GM18520 (cell line): ENCODE measurements around the gene ECE1.

Source experiments
- ATAC-seq: cut with Tn5 transposase; IDR thresholded peaks from one replicate; pipeline ENCODE4 v1.9.1; 2021; ENCODE audit not compliant: unreplicated experiment

ECE1 gene

GRCh38 chr1:21325731-21326387 is 35.6 kb upstream of the ECE1 start:
- ATAC-seq, result no peak

DNA sequence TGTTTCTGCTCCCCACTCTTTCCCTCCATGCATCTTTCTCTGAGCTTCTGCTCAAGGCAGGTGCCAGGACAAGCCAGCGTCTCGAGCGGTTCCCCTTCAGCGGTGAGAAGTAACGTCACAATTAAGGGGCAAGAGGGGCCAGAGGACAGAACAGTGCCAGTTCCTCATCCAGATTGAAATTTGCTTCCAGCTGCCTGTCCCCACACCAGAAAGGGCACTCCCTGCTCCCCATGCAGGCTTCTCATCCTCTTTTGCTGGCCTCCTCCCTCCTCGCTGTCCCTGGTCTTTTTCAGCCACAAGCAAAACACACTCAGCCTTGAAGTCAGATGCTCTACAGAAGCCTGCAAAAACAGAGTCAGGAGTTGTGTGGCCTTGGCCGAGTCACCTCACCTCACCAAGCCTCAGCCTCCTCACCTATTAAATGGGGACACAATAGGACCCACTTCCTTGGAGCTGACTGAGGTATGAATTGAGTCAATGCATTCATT is 35.0 kb upstream of the ECE1 start:
- no peak for ATAC-seq

GRCh38 chr1:21324368-21325141 is 34.3 kb upstream of the ECE1 start:
- no peak for ATAC-seq

DNA sequence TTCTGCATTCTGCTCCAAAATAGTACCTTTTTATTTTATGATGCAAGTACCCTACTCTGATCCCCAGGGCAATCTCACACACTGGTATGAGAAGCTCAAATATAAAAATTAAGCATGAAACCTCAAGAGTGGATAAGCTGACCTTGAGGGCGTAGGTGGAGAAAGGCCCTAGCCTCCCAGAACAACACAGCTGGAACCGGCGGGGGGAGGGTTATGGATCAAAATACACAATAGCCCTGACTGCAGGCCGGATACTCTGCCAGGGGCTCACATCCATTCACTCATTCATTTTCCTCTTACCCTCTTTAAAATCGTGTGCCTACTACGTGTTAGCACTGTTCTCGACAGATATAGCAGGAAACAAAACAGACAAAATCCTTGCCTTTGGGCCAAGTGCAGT is 32.8 kb upstream of the ECE1 start:
- no peak for ATAC-seq

GRCh38 chr1:21322681-21323016 is 32.4 kb upstream of the ECE1 start:
- no peak for ATAC-seq

GRCh38 chr1:21321963-21322680 is 31.9 kb upstream of the ECE1 start:
- ATAC-seq, result no peak

GRCh38 chr1:21320410-21321108 is 30.3 kb upstream of the ECE1 start:
- ATAC-seq, result no peak

DNA sequence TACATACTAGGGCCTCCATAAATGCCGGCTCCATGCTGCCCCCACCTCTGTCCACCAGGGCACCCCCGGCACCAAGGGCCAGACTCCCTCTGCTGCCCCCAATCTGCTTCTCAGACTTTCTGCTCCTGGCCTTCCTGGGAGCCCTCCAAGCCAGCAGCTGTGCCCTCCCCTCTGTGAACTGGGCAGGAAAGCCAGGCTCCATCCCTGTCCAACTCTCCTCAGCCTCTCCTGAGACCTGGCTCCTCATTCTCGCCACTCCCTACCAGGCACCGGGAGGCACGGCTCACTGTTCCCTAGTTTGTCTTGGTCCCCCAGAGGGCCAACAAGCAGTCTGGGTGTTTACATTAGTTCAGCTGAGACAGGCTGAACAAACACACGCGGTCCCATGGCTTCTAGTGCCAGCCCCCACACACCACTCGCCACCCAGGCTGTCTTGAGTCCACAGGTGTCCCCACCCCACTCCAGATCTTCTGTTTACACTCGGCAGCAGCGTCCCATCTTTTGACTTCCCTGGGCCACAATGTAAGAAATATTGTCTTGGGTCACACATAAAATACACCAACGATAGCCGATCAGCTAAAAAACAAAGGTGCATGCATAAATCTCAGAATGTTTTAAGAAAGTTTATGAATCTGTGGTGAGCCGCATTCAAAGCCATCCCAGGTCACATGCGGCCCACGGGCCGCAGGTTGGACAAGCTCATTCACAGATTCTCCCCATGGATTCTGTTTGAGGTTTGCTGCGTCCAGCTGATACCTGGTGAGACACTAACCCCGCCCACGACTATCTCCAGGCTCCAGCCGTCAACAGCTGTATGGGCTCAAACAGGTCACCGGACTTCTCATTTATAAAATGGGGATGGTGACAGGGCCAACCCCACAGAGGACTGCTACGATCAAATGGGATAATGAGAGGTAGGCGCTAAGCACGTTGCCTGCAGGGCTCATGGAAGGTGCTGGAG is 29.5 kb upstream of the ECE1 start:
- no peak for ATAC-seq

- no peak for ATAC-seq
These were observed 28.5 kb upstream of the ECE1 start for GRCh38 chr1:21318714-21319159.

DNA sequence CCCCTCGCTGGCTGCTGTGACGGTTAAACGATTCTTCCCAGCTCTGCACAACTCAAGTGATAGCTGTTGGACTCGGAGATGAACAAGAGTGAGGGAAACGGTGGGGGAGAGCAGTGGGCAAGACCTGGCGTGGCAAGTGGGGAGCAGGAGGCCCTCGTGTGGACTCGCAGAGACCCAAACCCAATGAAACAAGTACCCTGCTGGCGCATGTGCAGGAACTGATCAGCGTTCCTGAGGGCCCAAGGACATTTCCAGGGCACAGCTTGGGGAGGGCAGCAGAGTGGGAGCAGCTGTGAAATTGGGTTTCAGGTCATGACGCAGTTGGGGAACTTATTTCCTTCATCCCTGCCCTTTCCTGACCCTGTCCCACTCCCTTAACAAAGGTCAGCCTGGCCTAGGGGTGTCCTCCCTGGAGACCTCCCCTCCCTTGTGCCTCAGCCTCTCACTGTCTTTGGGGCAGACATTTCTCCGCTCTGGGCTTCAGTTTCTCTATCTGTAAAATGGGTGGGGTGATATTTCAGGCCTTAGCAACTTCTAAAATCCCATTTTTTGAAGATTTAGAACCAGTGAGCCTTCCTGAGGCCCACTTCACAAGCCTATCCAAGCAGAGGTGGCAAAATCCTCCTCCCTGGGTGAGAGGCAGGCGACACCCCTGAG is 27.9 kb upstream of the ECE1 start:
- no peak for ATAC-seq

- ATAC-seq, result no peak
These were observed 27.4 kb upstream of the ECE1 start for GRCh38 chr1:21317690-21318043.

- no peak for ATAC-seq
These were observed 26.9 kb upstream of the ECE1 start for GRCh38 chr1:21317035-21317689.

GRCh38 chr1:21314743-21315396 is 24.6 kb upstream of the ECE1 start:
- no peak for ATAC-seq

DNA sequence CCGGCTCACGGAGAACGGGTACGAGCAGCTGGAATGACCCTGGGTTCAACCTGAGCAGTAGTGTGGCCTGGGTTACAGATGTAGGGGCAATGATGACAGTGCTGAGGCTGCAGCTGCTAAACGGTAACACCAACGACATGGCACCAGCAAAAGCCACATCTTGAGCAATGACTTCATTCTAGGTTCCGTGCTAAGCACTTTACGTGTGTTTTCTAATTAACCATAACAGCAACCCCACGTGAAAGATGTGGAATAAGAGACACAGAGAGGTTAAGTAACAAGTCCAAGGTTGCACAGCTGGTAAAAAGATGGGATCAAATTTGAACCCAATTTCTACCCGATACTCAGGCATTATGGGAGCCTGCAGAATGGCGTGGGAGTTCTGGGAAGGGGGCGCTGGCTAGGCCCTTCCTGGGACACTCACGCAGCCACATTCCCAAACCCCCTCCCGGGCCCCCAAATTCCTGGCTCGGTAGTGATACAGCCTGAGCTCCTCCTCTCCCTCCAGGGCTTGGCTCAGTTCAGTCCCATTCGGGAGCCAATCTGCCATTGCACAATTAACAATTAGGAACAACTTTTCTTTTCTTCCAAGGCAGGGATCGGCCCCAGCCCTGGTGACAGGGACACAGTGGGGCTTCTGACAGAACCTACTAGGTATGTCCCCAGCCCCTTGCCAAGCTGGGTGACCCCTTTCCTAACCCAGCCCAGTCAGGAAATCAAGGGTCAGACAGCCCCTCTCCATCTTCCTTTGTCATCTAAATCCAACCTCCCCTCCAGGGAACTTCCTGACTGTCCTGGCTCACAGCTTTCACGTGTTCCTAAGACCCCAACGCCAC is 23.8 kb upstream of the ECE1 start:
- ATAC-seq, result no peak

DNA sequence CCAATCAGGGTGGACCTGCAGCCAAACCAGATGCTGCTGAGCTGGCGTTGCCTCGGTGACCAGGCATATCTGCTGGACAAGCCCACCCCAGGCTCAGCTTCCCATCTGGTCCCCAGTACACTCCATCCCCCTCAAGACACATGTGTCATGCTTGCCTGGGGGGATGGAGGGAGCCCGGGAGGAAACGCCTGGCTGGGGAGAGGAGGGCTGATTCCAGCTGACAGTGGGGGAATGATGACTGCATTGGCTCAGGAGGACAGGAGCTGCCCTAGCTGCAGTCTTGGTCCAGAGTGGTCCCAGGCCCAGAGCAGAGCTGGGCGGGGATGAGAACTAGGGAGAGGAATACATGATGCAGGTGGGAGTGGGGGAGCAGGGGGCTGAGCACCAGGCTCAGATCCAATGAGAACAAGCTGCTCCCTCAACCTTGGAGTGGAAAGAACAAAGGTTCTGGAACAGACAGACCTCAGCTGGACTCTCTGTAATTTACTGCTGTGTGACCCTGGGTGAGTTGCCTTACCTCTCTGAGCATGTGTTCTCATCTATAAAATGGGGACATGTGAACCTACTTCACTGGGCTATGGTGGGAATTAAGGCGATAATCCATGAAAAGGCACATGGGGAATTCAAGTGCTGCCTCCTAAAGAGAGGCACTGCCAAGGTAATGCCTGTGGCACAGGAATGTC is 23.1 kb upstream of the ECE1 start:
- no peak for ATAC-seq

DNA sequence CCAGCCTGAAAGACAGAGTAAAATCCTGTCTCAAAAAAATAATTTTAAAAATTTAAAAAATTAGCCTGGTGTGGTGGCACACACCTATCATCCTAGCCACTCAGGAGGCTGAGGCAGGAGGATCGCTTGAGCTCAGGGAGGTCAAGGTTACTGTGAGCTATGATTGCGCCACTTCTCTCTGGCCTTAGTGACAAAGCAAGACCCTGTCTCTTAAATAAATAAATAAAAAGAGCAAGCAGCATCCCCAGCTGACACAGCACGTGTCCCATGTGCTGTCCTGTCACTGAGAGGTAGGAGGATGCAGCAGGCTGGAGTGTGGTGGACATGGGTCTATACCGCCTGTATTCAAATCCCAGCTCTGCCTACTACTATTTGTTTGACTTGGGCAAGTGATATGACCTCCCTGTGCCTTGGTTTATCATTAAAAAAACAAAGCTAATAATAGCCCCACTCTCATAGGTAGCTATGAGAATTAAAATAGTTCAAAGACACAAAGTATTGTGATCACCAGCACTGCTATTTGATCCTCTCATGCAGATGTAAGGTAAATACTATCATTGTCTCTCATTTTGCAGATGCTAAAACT is 22.2 kb upstream of the ECE1 start:
- ATAC-seq, result no peak

DNA sequence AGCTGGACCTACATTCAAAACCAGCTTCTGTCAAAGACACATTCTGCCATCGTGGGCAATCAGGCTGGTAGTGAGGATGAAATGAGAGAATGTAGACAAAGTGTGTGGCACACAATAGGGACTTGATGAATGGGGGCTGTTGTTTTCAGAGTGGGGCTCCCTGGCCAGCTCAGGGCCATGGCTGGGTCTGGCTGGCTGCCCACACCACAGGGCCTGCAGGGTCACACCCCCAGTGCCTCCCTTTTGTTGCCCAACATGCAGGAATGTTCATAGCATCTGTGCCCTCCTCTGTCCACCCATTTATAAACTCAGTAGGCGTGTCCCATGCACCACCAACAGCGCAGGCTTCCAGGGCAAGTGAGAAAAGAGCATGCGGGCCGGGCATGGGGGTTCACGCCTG is 20.8 kb upstream of the ECE1 start:
- no peak for ATAC-seq
